SK-N-SH (cell line): ENCODE data around the gene S1PR2. TPM values are rescaled to one million over a fixed set of nuclear protein-coding genes. Genes with fewer than 3 reads are reported as not detected.

ENCODE experiments used
- CTCF ChIA-PET: fragments of 300-600, 350-600 bp; formaldehyde crosslinking; extraction: SDS; loops from one replicate; lab custom pipeline; 2021; lab: Yijun Ruan, JAX
- POLR2A ChIA-PET: fragments of 350-600 bp; sonication (Branson Sonifier 250); formaldehyde crosslinking; extraction: SDS; loops from one replicate; lab custom pipeline; 2020; ENCODE audit warnings: antibody characterized with exemption, inconsistent platforms; lab: Yijun Ruan, JAX
- DNase-seq: peaks from one replicate; pipeline ENCODE4 v3.0.0; 2012
- H2AFZ ChIP-seq: fragments of 200-600 bp; sonication (generic); 2 replicates; pipeline ENCODE4 v1.8.1; 2016; ENCODE audit warnings: antibody characterized with exemption, mild to moderate bottlenecking, low read depth
- H3F3A ChIP-seq: fragments of 200-600 bp; sonication (generic); replicated peaks from 2 replicates; pipeline ENCODE3; 2016; ENCODE audit warnings: antibody characterized with exemption, mild to moderate bottlenecking; ENCODE audit not compliant: insufficient read depth
- H3K27ac ChIP-seq, 2 experiments: fragments of 200-500 bp in 1 of 2; fragments of 200-600 bp in 1 of 2; sonication (Bioruptor generic) in 1 of 2; sonication (generic), shearing (Covaris generic) in 1 of 2; 2 replicates each; pipeline versions ENCODE4 v1.5.1 to v1.6.1; 2014 to 2016; ENCODE audit warnings: low read depth in 2 of 2, inconsistent platforms in 1 of 2, low read length in 1 of 2, mild to moderate bottlenecking in 1 of 2, mixed read lengths in 1 of 2
- H3K27me3 ChIP-seq: fragments of 200-600 bp; sonication (generic), shearing (Covaris generic); 2 replicates; pipeline ENCODE4 v1.6.1; 2016; ENCODE audit warnings: mixed run types; ENCODE audit not compliant: insufficient read depth
- H3K36me3 ChIP-seq, 2 experiments: fragments of 200-500 bp in 1 of 2; fragments of 200-600 bp in 1 of 2; sonication (Bioruptor generic) in 1 of 2; sonication (generic) in 1 of 2; replicated peaks in 1 of 2; 2 replicates each; pipeline versions ENCODE3 to v1.5.1; 2014 to 2016; ENCODE audit warnings: low read length in 1 of 2, mild to moderate bottlenecking in 1 of 2; ENCODE audit not compliant: insufficient read depth in 2 of 2, control insufficient read depth in 1 of 2
- H3K4me1 ChIP-seq, 2 experiments: fragments of 200-500 bp in 1 of 2; fragments of 200-600 bp in 1 of 2; sonication (Bioruptor generic) in 1 of 2; sonication (generic), shearing (Covaris generic) in 1 of 2; 2 replicates each; pipeline versions ENCODE4 v1.5.1 to v1.6.1; 2014 to 2016; ENCODE audit warnings: low read depth in 1 of 2, low read length in 1 of 2, mixed run types in 1 of 2; ENCODE audit not compliant: insufficient read depth in 2 of 2, control insufficient read depth in 1 of 2
- H3K4me2 ChIP-seq: fragments of 200-600 bp; sonication (generic), shearing (Covaris generic); 2 replicates; pipeline ENCODE4 v1.6.1; 2017; ENCODE audit warnings: mixed run types
- H3K4me3 ChIP-seq, 2 experiments: fragments of 200-500 bp in 1 of 2; fragments of 200-600 bp in 1 of 2; sonication (Bioruptor generic) in 1 of 2; sonication (generic), shearing (Covaris generic) in 1 of 2; 2 replicates each; pipeline versions ENCODE4 v1.5.1 to v1.8.1; 2014 to 2016; ENCODE audit warnings: low read depth in 2 of 2, inconsistent platforms in 1 of 2, low read length in 1 of 2, mild to moderate bottlenecking in 1 of 2, mixed read lengths in 1 of 2, moderate library complexity in 1 of 2
- H3K79me2 ChIP-seq: fragments of 200-600 bp; sonication (generic); 2 replicates; pipeline ENCODE4 v1.8.1; 2017; ENCODE audit warnings: mild to moderate bottlenecking; ENCODE audit not compliant: insufficient read depth
- H3K9ac ChIP-seq: fragments of 200-600 bp; sonication (generic); 2 replicates; pipeline ENCODE4 v1.6.1; 2017; ENCODE audit warnings: mixed run types
- H3K9me2 ChIP-seq: fragments of 200-600 bp; sonication (generic); 2 replicates; pipeline ENCODE4 v1.6.1; 2017; ENCODE audit warnings: mixed run types
- H3K9me3 ChIP-seq: fragments of 200-600 bp; sonication (generic); 2 replicates; pipeline ENCODE4 v1.6.1; 2017; ENCODE audit warnings: mixed run types, mild to moderate bottlenecking, moderate library complexity
- H4K20me1 ChIP-seq: fragments of 200-600 bp; sonication (generic); 2 replicates; pipeline ENCODE4 v1.6.1; 2017; ENCODE audit warnings: mild to moderate bottlenecking, mixed run types; ENCODE audit not compliant: insufficient read depth
- CTCF ChIP-seq: fragments of 200-600 bp; sonication (generic); IDR thresholded peaks from 2 replicates; pipeline ENCODE4 v1.6.1; 2017; ENCODE audit warnings: antibody characterized with exemption, mild to moderate bottlenecking, moderate library complexity
- ELF1 ChIP-seq: IDR thresholded peaks from 2 replicates; pipeline ENCODE4 v1.4.0; 2012
- EZH2phosphoT487 ChIP-seq: fragments of 200-600 bp; sonication (generic); IDR thresholded peaks from 2 replicates; pipeline ENCODE4 v1.6.1; 2017; ENCODE audit warnings: low read depth, mixed run types, mild to moderate bottlenecking, antibody characterized with exemption, moderate library complexity, borderline replicate concordance
- FOSL2 ChIP-seq: IDR thresholded peaks from 2 replicates; pipeline ENCODE4 v1.4.0; 2012; ENCODE audit warnings: low read depth, mild to moderate bottlenecking, moderate library complexity, borderline replicate concordance
- FOXJ3 ChIP-seq: sonication (generic); formaldehyde crosslinking; IDR thresholded peaks from 2 replicates; pipeline ENCODE4 v1.5.1; 2020; ENCODE audit warnings: mild to moderate bottlenecking, missing genetic modification reagents
- GATA2 ChIP-seq: sonication (generic); formaldehyde crosslinking; IDR thresholded peaks from 2 replicates; pipeline ENCODE4 v1.5.0; 2020; ENCODE audit warnings: mild to moderate bottlenecking, missing genetic modification reagents
- JUND ChIP-seq: IDR thresholded peaks from 2 replicates; pipeline ENCODE4 v1.4.0; 2012
- MEF2A ChIP-seq: IDR thresholded peaks from 2 replicates; pipeline ENCODE4 v1.4.0; 2012; ENCODE audit warnings: low read depth, borderline replicate concordance
- PBX3 ChIP-seq: IDR thresholded peaks from 2 replicates; pipeline ENCODE4; 2012
- RCOR1 ChIP-seq: fragments of 150-350 bp; IDR thresholded peaks from 2 replicates; pipeline ENCODE4 v1.6.1; 2017; ENCODE audit warnings: antibody characterized with exemption, low read length
- REST ChIP-seq: IDR thresholded peaks from 2 replicates; pipeline ENCODE4 v1.6.1; 2012; ENCODE audit warnings: mild to moderate bottlenecking, low read depth, low read length, moderate library complexity
- RFX5 ChIP-seq: IDR thresholded peaks from 2 replicates; pipeline ENCODE4 v1.6.1; 2012; ENCODE audit warnings: mild to moderate bottlenecking, improper control_type of control experiment, low read length
- SIN3A ChIP-seq: IDR thresholded peaks from 2 replicates; pipeline ENCODE4 v1.6.1; 2012; ENCODE audit warnings: low read depth, mild to moderate bottlenecking, low read length, moderate library complexity, borderline replicate concordance
- SMC3 ChIP-seq: IDR thresholded peaks from 2 replicates; pipeline ENCODE4 v1.6.1; 2012; ENCODE audit warnings: low read depth, low read length, improper control_type of control experiment
- TAF1 ChIP-seq: IDR thresholded peaks from 2 replicates; pipeline ENCODE4 v1.6.1; 2012; ENCODE audit warnings: low read depth, mild to moderate bottlenecking, low read length, moderate library complexity, borderline replicate concordance
- TCF12 ChIP-seq: IDR thresholded peaks from 2 replicates; pipeline ENCODE4 v1.4.0; 2012
- USF1 ChIP-seq: IDR thresholded peaks from 2 replicates; pipeline ENCODE4 v1.4.0; 2012; ENCODE audit warnings: low read depth, borderline replicate concordance
- YY1 ChIP-seq: IDR thresholded peaks from 2 replicates; pipeline ENCODE4 v1.4.0; 2012; ENCODE audit warnings: low read depth, mild to moderate bottlenecking
- WGBS: methylation state at CpG from one replicate; pipeline ENCODE4 v1.1.6; 2017; ENCODE audit warnings: low lambda C conversion rate; 5-methylcytosine and 5-hydroxymethylcytosine counted together
- polyA plus RNA-seq, 3 experiments: library from polyadenylated mRNA; depleted of rRNA; stranded (reverse); fragments of >200 nt; gene quantifications; 2 replicates each; pipeline ENCODE4 v1.2.3, GENCODE V29; 2012

Gene S1PR2
- polyA plus RNA-seq, 1 of the 3 experiments (the other 2 are of a cell fraction), result 3.6 TPM

GRCh38 chr19:10187315-10187714 is 43.8 kb downstream of the S1PR2 start:
- H3K9me3 ChIP-seq, result no peaks in the 10 kb centered on the region
- H4K20me1 ChIP-seq, result peaks cover 46% of the 10 kb centered on the region; the same call in 1 of the 2 replicates
- ChIA-PET CTCF (interaction anchor here (0.7 to 2.8 kb wide), 6 partner anchors 24 to 82 kb away, joined by 3 to 11 read pairs (median 4); no protein-coding TSS in a partner anchor), POLR2A (interaction anchor here (0.8 to 0.9 kb wide), 2 partner anchors 21 to 39 kb away, joined by 3 read pairs; no protein-coding TSS in a partner anchor)
- peaks cover 0 to 10% of the 10 kb centered on the region in 2 experiments for H3K36me3 ChIP-seq
- H2AFZ ChIP-seq, result no peak overlapping the region
- no peak overlapping the region for H3K4me3 ChIP-seq
- H3K9me2 ChIP-seq, result no peaks in the 10 kb centered on the region
- no peak overlapping the region for H3K9ac ChIP-seq
- H3F3A ChIP-seq, result peaks cover 9% of the 10 kb centered on the region
- H3K79me2 ChIP-seq, result peaks cover 99% of the 10 kb centered on the region
- DNase-seq, result no peak
- peaks cover 0 to 2% of the 10 kb centered on the region in 2 experiments; a peak in 2 of 4 replicates for H3K4me1 ChIP-seq
- 93% methylated on average over 11 of the region's 11 CpGs for WGBS
- TF ChIP-seq YY1 (no peak), EZH2phosphoT487 (no peak), ELF1 (no peak), TCF12 (no peak), JUND (no peak), GATA2 (CRISPR knock-in tag) (no peak), CTCF (no peak), FOXJ3 (CRISPR knock-in tag) (no peak), MEF2A (no peak), TAF1 (no peak), SMC3 (no peak), PBX3 (no peak)
- no peak overlapping the region for H3K27ac ChIP-seq
- H3K27me3 ChIP-seq, result no peaks in the 10 kb centered on the region
- no peak overlapping the region for H3K4me2 ChIP-seq

- Histone ChIP-seq H3K4me2 (no peak overlapping the region), H3K4me1 (no peaks in the 10 kb centered on the region; a peak in 1 of 4 replicates), H3K27me3 (no peaks in the 10 kb centered on the region), H3K27ac (no peak overlapping the region), H3K79me2 (peaks cover 90% of the 10 kb centered on the region), H3K9me3 (no peaks in the 10 kb centered on the region), H2AFZ (no peak overlapping the region), H3K9ac (no peak overlapping the region), H4K20me1 (peaks cover 26% of the 10 kb centered on the region; the same call in 1 of the 2 replicates), H3K9me2 (no peaks in the 10 kb centered on the region), H3K4me3 (no peak overlapping the region), H3F3A (no peaks in the 10 kb centered on the region), H3K36me3 (peaks cover 6 to 18% of the 10 kb centered on the region in 2 experiments)
- POLR2A ChIA-PET, result no interaction called here
- DNase-seq, result no peak
- WGBS, result 100% methylated on average over 4 of the region's 5 CpGs
- CTCF ChIA-PET, result interaction anchor here (0.6 to 3.7 kb wide), 2 partner anchors 66 to 204 kb away, joined by 4 to 15 read pairs; no protein-coding TSS in a partner anchor
- TF ChIP-seq USF1, result no peak
- no peak for TF ChIP-seq RCOR1
- no peak for TF ChIP-seq FOSL2
- TF ChIP-seq CTCF, result no peak
- TF ChIP-seq EZH2phosphoT487, result no peak
- TF ChIP-seq REST, result no peak
- no peak for TF ChIP-seq GATA2 (CRISPR knock-in tag)
- TF ChIP-seq JUND, result no peak
- TF ChIP-seq SIN3A, result no peak
- no peak for TF ChIP-seq RFX5
Measured at GRCh38 chr19:10184636-10185035, 46.5 kb downstream of the S1PR2 start.
